Globus pallidus (tissue), 1 donor: ENCODE results near the gene MLXIPL.
"Not testable (repeated sequence)": the region's sequence is repeated elsewhere in the genome, so short reads cannot be mapped to it uniquely, and the experiment has no call there.

Experiments used
- DNase-seq: peaks from one replicate; pipeline ENCODE4 v3.0.0-alpha.2; 2015; ENCODE audit warnings: low spot score

Gene MLXIPL

DNA sequence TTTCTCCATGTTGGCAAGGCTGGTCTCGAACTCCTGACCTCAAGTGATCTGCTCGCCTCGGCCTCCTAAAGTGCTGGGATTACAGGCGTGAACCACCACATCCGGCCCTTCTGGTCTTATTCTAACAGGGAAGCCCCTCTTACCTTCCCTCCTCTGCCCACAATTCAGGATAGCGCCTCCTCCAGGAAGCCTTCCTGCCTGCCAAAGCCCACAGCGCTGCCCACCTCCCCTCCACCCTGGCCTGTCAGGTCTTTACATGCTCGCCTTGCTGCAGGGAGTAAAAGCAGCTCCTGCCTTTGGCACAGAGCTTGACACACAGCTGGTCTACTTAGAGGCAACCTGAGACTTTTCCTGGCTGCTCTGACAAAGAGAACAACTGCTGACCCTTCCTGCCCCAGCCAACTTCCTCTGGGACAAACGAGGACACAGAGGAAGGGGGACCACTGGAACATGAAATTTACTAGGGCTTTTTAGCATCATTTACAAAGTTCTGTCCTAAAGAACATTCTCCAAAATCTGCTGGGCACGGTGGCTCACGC is 13.2 kb downstream of the MLXIPL start:
- no peak for DNase-seq

DNA sequence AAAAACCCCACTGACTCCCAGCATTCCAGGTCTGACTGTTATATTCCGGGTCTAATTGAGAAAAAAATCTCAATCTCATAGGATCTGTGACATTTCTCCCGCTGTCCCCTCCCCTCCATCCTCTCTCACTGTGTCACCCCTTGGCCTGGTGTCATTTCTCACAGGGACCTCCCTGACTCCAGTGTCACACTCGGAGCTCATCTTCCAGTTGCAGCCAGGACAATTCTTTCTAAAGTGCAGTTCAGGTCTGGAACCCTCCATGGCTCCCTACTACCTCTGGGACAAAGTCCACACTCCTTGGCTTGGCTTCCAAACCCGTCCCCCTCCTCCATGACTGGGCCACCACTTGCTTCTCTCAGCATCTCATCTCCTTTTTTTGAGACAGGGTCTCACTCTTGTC is 14.2 kb downstream of the MLXIPL start:
- DNase-seq, result no peak

DNA sequence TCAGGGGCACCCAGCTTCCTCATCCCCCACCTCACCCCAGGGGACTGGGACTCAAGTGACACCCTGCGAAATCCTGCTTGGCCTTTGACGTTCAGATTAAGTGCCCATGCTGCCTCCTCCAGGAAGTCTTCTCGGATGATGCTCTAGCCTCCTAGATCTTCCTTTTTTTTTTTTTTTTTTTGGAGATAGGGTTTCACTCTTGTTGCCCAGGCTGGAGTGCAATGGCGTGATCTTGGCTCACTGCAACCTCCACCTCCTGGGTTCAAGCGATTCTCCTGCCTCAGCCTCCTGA is 16.7 kb downstream of the MLXIPL start:
- DNase-seq, result not testable (repeated sequence)

DNA sequence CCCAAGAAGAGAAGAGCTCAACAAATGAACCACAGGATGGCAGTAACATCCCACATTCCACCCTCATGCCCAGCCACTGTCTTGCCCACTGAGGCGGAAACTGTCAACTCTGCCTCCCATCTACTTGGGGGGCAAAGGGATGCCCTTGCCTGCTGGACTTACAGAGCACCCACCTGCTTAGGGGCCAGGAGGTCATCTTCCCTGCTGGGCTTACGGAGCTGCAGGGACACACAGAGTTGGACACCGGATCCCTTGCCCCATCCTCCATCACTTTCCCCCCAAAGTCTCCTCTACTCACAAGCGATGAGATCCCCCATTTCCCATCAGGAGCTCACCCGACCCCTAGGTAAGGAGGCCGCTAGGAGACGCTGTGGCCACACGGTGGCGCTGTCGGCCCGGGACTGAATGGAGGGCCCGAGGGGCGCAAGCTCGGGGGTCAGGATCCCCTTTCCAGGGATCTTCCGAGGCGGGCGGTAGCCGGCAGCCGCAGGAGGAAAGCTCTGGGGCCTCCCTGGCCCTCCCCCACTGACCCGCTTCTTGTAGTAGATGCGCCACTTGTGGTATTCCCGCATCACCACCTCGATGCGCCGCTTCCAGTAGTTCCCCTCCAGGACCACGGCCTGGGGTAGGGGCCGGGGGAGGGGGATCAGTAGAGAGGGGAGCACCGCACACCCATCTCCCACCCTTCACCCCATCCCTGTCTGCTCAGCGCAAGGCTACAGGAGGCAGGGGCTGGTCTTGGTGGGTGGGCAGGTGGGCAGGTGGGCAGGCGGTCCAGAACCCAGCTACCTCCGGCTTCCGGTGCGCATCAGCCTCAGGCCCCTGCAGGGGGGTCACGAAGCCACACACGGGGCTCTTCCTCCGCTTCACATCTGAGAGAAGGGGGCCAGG is 17.3 kb downstream of the MLXIPL start:
- peak; percentile 16 for DNase-seq

DNA sequence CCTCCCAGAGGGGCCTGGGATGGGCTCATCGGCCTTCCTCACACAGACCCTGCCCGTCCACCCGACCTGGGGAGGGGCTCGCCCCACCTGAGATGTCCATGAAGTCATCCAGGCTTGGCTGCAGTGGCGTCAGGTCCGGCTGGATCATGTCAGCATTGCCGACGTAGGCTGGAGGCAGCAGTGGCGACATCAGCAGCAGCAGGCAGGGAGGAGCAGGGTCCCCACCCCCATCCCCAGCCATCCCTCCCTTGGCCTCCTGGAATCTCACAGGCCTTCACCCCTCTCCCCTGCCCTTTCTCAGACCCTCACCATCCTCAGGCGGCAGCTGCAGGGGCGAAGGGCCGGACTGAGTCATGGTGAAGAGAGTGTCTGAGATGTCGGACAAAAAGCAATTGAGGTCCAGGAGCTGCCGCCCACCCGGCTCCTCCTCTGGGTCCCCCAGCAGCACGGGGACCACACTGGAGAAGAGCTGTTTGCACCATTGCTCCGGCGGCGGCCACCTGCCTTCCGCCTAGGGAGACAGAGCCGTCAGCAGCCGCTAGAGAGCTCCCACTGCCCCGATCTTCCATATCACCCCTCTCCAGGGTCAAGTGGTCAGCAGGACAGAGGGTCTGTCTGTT is 18.6 kb downstream of the MLXIPL start:
- DNase-seq, result no peak

DNA sequence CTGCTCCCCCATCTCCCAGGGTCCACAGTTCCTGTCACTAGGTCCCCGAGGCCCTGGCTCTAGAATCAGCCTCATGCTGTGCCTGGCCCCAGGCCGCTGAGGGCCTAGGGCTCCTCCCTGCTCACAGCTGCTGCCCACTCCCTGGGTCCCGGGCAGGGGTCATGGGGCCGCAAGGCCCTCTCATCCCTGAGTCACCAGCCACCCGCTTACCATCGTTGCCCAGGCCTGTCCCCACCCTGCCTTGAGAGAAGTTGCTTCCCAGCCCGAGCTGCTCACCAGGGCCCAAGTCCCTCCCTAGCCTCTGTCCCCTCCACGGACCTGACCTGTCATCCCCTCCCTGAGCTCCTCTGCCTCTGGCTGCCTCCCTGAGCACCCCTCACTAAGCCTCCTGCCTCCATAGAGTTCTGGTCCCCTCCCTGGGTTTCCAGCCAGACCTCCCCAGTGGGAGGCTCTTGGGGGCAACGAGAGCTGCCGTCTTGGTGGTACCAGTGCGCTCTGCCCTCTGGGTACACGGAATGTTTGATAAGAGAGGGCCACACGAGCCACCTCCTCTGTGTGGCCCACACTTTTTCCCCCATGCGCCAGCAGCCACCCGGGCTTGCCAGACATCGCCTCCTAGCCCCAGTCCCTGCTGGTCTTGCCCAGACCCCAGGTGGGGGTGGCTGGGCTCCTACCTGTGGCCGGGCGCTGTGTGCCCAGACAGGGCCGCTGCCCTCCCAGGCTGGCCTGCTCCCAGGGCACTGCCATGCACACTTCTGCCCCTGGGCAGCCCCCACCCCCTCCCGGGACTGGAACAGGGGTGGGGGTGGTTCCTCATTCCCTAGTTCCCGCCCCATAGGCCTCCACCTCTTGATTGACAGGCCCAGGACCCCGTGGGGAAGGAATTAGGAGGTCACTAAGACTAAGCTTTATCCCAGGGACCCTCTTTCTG is 21.3 kb downstream of the MLXIPL start:
- peak; percentile 41 for DNase-seq

DNA sequence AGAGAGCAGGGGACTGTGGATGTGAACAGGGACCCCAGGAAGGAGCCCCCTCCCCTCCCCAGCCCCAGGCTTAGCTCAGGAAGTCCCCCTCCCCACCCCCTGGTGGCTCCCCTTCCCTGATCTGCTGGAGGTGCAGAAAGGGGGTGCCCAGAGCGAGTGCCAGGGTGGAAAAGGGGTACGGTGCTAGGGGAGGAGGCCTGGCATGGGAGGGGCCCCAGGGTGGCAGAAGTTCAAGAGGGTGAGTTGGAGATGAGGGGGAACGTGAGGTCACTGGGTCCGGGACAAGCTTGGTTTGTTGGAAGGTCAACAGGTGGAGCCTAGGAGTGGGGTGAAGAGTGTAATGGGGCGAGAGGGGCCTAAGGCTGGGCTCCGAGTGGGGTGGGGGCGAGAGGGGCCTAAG is 24.4 kb downstream of the MLXIPL start:
- no peak for DNase-seq

DNA sequence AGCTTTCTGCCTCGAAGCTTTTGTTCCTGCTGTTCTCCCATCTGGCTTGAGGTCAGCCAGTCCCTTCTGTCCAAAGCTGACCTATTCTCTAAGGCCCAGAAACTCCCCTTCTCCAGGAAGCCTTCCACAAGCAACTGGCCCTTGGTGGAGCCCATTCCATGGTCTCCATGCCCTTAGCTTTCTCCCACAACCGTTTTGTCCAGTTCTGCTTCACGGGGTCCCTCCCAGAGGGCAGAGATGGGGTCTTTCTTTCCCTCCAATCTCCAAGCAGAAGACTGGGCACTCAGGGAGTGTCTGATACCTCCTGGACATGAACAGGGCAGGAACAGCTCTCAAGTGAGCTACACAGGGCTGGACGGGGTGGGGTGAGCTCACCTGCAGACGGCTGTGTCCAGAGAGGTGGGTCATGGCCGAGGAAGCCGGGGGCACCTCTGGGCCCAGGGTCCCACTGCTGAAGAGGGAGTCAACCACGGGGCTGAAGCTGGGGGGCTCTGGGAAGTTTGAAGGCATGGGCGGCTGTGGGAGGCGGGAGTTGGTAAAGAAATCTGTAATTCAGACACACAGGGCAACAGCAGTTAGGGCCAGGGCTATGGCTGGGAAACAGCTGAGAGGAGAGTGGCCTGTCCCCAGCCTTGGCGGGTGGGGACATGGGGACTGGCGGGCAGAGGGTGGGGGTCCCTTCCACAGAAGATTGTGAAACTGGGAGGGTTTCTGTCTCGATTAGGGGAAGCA is 25.0 kb downstream of the MLXIPL start:
- no peak for DNase-seq

DNA sequence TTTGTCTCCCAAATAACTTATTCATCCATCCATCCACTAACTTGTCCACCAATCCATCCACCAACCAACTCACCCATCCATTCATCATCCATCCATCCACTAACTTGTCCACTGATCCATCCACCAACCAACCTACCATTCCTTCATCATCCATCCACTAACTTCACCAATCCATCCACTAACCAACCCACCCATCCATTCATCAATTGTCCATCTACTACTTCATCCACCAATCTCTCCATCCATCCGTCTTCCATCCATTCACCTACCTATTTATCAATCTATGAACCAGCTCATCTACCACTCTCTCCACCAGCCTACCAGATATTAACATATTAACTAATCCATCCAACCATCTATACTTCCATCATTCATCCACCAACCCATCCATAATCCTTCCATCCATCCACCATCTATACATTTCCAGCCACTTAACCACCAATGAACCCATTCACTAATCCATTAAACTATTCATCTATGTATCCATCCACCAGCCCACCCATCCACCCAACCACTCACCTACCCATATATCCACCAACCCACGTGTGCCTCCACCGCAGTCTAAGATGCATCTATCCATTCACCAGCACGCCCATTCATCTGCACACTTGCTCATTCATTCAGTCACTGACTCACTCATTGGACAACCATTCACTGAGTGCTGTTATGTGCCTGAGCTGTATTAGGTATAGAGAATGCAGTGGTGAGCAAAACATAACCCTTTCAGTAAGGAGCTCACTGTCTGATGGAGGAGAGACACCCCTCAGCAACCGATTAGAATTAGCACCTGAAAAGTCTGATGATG is 26.1 kb downstream of the MLXIPL start:
- DNase-seq, result no peak

DNA sequence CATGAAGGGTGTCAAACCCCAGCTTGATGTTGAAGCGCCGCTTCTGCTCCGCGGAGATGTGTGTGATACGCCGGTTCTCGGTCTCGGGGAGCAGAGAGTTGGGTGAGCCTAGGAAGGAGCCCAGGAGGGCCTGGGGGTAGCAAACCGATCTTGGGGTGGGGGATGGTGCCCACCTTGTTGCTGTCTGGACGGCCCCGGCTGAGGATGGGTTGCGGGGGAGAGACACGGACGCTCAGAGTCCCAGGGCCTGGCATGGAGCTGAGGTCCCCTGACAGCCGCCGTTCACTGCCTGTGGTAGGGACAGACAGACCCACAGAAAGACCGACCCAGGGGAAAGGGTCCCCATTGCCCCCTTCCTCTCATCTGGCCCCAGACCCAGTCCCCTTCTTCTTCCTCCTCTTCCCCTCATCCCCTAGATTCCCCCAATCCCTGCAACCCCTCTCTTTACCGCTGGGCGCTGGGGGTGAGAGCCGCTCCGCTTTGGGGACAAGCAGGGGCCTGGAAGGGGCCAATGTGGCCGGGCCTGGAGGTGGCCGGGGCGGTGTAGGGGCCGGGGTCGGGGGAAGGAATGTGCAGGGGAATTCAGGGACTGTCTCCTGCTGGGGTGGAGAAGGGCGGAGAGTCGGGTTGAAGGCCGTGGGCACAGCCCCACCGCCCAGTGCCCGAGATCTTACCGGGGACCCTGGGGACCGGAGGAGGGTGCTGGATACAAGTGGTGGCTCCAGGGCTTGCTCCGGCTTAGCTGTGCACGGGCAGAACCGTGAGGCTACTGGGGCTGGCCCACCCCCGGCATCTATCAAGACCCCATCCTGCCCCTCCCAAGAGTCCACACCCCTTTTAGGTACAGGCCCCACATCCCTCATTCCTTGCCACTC is 27.9 kb downstream of the MLXIPL start:
- no peak for DNase-seq

DNA sequence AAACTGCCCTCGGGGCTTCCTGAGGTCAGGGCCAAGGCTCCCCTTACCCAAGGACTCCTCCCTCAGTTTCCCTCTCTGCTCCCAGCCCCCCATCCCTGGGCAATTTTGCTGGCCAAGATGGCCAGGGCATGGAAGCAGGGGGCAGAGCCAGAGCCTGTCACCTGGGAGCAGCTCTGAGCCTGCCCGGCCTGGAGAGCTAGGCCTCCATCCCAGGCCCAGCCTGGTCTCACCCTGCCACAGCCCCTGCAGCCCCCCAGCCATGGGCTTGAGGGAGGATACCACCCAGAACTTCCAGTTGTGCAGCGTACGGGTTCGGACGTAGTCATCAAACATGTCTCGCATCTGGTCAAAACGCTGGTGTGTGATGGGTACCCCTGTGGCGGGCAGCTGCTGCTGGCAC is 29.0 kb downstream of the MLXIPL start:
- no peak for DNase-seq

DNA sequence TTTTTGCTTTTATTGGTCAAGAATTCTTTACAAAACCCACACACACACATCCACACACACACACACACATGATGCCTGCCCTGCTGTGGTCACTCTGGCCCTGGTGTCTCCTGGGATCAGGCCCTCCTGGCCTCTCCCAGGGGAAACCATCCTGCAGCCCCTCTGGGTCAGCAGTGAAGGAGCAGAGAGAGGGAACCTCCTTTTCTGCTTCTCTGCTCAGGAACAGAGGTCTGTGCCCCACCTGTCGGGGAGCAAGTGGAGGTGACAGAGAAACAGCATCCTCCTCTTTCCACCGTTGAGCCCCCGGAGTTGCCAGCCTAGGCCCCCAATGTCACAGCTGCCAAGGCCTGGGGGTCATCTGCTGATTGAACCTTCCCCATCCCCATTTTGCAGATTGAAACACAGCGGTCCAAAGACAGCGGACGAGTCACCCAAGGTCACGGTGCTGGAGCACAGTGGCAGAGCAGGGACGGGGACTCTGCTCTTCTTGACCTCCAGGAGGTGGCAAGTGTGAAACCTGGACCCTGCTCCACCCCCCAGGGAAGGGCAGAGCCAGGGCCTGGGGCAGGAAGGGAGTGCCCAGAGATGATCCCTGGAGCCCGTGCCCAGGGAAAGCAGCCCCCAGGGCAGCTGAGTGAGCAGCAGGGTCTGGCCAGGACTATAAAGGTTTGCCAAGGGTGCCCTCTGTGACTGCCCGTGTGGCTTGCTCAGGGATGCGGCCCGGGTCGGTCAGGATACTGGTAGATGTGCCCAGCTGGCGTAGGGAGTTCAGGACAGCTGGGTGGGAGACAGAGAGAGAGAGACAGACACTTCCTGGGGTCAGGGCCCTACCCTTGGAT is 30.9 kb downstream of the MLXIPL start:
- no peak for DNase-seq

DNA sequence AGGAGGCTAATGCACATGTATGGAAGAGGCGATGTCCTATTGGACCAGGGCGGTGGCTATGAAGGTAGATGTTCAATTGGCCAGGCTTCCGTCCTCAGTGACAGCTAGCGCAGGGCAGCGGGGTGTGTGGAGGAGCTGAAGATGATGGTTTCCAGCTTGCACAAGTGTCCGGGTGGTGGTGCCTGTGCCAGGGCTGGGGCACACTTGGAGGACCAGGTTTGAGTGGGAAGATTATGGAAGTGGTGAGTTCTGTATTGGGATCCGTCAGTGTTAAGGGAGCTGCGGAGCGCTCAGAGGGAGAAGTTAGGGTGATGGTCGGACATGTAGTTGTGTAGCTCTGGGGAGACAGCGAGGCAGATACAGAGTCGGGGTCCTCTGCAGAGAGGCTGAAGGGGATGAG is 37.4 kb downstream of the MLXIPL start:
- DNase-seq, result no peak

DNA sequence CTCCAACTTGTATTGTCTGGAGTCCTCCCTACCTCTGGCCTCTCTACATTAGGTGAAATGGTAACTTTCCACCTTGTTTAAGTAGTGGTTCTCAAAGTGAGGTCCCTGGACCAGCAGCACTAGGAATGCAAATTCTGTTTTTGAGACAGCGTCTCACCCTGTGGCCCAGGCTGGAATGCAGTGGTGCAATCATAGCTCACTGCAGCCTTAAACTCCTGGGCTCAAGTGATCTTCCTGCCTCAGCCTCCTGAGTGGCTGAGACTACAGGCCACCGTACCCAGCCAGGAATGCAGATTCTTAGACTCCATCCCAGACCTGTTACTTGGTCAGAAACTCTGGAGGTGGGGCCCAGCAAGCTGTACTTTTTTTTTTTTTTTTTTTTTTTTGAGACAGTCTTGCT is 39.1 kb downstream of the MLXIPL start:
- DNase-seq, result no peak

DNA sequence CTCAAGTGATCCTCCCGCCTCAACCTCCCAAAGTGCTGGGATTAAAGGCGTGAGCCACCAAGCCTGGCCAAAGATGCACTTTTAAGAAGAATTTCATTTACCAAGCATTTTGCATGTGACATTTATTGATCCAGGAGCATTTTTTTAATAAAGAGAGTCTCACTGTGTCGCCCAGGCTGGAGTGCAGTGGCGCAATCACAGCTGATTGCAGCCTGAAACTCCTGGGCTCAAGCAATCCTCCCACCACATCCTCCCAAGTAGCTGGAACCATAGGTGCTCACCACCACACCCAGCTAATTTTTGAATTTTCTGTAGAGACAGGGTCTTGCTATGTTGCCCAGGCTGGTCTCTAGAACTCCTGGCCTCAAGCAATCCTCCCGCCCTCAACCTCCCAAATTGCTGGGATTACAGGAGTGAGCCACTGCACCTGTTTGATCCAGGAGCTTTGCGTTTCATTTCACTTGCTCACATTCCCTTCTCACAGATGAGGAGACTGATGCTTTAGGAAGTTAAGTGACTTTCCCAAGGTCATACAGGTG is 41.6 kb downstream of the MLXIPL start:
- no peak for DNase-seq

DNA sequence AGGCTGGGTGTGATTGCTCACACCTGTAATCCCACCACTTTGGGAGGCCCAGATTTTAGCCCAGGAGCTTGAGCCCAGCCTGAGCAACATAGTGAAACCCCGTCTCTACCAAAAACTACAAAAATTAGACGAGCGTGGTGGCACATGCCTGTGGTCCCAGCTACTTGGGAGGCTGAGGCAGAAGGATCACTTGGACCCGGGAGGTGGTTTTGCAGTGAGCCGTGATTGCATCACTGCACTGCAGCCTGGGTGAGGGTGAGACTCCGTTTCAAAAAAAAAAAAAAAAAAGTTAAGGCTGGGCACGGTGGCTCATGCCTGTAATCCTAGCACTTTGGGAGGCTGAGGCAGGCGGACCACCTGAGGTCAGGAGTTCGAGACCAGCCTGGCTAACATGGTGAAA is 43.3 kb downstream of the MLXIPL start:
- not testable (repeated sequence) for DNase-seq

DNA sequence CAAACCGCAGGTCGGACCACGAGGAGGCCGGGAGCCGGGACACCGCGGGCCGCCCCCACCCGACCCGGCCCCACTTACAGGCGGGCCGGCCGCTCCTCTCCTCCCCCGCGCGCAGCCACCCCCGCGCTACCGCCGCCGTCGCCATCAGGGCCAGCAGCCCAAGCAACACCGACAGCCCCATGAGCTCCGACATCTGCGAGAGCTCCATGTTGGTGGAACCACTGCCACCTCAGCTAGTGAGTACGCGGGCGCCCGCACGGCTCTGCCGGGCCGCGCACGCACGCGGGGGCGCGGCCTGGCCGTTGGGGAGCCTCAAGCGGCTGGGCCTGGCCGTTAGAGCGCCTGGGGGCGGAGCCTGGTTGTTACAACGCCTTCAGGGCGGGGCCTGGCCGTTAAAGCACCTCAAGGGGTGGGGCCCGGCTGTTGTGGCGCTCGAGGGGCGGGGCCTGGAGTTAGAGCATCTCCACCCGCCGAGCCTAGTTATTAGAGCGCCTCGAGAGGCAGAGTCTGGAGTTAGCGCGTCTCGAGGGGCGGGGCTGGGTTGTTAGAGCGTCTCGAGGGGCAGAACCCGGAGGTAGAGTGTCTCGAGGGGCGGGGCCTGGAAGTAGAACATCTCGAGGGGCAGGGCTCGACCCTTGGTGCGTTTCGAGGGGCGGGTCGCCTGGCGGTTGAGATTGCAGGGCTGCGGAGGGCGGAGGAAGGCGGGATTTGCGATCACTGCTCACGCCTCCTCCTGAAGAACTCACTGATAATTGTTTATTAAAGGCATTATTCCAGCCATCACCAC is 45.8 kb downstream of the MLXIPL start, which contains the start of gene TBL2:
TSS of gene TBL2 (minus strand) at position 238 of the 787 bp plus-strand sequence. CDS start at position 208, 30 bp downstream.
- peak; percentile 98 for DNase-seq
